Large intestine (tissue), 3 donors: ENCODE measurements around the gene NCAM1. TPM values are rescaled to one million over a fixed set of nuclear protein-coding genes. Genes with fewer than 3 reads are reported as not detected.

Experiments
- DNase-seq, 2 donors: peaks; one replicate each; pipeline versions ENCODE4 v3.0.0 to v3.0.0-alpha.2; 2013
- H3K27ac ChIP-seq: one replicate; pipeline ENCODE4 v1.5.1; 2013; ENCODE audit warnings: low read length
- H3K27me3 ChIP-seq: 2 replicates; pipeline ENCODE4 v1.6.1; 2013; ENCODE audit warnings: low read length; ENCODE audit not compliant: control insufficient read depth, insufficient read depth
- H3K36me3 ChIP-seq: 2 replicates; pipeline ENCODE4 v1.6.1; 2013; ENCODE audit warnings: low read length; ENCODE audit not compliant: control insufficient read depth, insufficient read depth
- H3K4me1 ChIP-seq: one replicate; pipeline ENCODE4 v1.6.1; 2013; ENCODE audit warnings: low read length; ENCODE audit not compliant: control insufficient read depth, insufficient read depth
- H3K4me3 ChIP-seq: one replicate; pipeline ENCODE4 v1.5.1; 2013; ENCODE audit warnings: low read length
- H3K9me3 ChIP-seq: one replicate; pipeline ENCODE4 v1.6.1; 2013; ENCODE audit warnings: mild to moderate bottlenecking, low read depth, low read length, moderate library complexity; ENCODE audit not compliant: control insufficient read depth
- WGBS: methylation state at CpG from one replicate; pipeline ENCODE4 v1.1.5; 2013; ENCODE audit warnings: low lambda C conversion rate; ENCODE audit not compliant: insufficient coverage; 5-methylcytosine and 5-hydroxymethylcytosine counted together
- polyA plus RNA-seq: library from polyadenylated mRNA; unstranded; fragments of 120-200 nt; gene quantifications from one replicate; pipeline ENCODE4 v1.2.1, GENCODE V29; 2013

The NCAM1 gene
- polyA plus RNA-seq, 1 donor, result 63.0 TPM

DNA sequence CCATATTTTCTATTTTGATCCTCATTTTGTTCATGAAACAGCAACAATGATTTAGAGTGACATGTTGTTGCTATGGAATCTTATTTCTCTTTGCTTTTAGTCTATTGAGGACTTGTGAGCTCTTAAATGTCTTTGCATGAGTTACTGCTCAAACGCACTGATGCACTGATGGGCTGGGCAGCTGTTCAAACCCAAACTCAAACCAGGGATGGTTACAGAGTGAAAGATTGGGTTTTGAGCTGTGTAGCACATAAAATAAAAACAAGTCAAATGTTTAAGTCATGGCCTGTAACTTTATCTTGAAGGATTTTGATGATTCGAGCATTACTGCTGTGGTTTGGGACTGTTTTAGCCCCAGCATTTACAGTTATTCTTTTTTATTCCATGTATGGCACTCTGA is 20.1 kb upstream of the NCAM1 start:
- Histone ChIP-seq H3K4me3 (no peak overlapping the region), H3K36me3 (no peaks in the 10 kb centered on the region), H3K27me3 (no peaks in the 10 kb centered on the region), H3K9me3 (no peaks in the 10 kb centered on the region), H3K4me1 (no peaks in the 10 kb centered on the region), H3K27ac (no peak overlapping the region)
- no CpG with 5 or more reads among the region's 2 CpGs for WGBS
- DNase-seq, result no peak

DNA sequence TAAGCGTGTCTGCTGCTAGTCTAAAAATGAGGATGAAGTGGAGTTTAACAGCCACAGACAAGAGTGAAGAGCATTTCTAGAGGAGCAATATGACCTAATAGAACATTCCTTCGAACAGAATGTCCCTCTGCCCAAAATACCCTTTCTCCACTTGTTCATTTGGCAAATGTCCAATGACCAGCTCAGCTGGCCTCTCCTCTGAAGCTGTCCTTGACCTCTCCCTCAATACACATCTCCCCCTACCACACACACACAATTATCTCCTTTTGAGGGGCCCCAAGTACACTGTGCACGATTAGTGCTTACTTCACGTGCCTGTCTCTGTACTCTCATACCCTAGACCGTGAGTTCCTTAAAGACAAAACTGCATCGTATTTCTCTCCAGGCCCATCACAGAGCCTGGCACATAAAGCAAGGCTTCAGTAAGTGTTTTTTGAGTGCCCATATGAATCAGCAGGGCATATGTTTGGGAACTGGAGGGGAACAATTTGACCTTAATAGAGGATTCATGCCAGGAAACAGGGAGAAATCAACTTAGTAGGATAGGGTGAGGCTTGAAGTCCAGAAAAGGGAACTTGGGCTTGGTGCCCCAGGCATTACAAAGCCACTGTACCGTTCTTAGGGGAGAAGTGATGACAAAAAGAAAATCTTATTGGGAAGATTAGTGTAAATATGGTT is 18.1 kb upstream of the NCAM1 start:
- no peak overlapping the region for H3K27ac ChIP-seq

DNA sequence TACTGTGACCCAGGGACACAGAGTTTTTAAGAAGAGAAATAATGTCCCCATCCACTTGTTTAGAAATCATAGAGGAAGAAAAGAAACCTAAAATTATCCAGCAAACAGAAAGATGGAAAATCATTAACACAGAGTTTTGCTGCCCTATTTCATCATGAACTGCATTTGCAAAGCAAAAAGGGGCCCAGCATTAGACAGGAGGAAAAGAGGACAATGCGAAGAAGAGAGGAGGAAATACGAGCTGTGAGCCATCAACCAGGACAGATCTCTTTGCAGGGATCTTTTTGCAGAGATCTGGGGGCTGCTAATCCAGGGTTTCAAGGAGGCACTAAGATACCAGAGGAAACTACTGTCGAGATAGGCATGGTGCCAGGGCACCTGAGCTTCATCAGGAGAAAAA is 14.4 kb upstream of the NCAM1 start:
- no peaks in the 10 kb centered on the region for H3K9me3 ChIP-seq
- no peaks in the 10 kb centered on the region for H3K36me3 ChIP-seq
- H3K27ac ChIP-seq, result no peak overlapping the region
- H3K27me3 ChIP-seq, result peaks cover 3% of the 10 kb centered on the region
- no peak for DNase-seq
- WGBS, result no CpG with 5 or more reads among the region's 3 CpGs
- no peaks in the 10 kb centered on the region for H3K4me1 ChIP-seq
- no peak overlapping the region for H3K4me3 ChIP-seq

More for the DNA sequence above, 18.1 kb upstream of the NCAM1 start:
- DNase-seq, result no peak
- Histone ChIP-seq H3K36me3 (no peaks in the 10 kb centered on the region), H3K4me3 (no peak overlapping the region), H3K27me3 (no peaks in the 10 kb centered on the region), H3K9me3 (no peaks in the 10 kb centered on the region), H3K4me1 (no peaks in the 10 kb centered on the region)
- 62% methylated on average over 1 of the region's 7 CpGs for WGBS

DNA sequence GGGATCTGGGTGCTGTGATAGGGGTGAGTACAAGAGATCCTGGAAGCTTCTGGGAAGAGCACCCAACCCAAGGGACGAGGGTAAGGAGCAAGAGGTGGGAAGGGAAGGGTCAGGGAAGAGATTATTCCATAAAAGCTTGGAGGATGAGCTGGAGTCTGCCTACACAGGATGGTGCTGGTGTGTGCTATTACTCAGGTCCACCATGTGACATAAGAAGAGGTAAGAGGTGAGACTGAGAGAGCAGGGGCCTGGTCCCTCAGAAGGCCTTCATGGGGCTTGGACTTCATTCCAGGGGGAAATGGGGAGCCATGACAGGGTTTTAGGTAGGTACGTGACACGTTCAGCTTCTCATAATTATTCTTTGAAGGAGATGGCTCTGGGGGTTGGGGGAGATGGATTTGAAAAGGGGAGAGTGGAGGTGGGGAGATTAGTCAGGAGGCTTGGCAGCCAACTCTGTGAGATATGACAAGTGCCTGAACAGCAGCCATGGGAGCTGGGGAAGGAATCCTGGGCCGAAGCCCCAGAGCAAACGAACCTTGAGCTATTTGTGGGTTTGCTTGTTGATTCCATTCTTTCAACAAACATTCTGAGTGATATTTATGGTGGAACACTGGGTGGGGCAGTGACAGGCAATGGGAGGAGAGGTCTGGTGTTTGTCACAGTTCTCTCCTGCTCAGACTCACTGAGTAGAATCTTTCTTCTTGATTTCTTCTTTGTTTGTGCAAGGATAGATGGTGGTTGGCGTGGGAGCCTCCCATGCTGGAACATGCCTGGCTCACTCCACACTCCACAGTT is 11.2 kb upstream of the NCAM1 start:
- no CpG with 5 or more reads among the region's 6 CpGs for WGBS
- Histone ChIP-seq H3K36me3 (no peaks in the 10 kb centered on the region), H3K27ac (no peak overlapping the region)

DNA sequence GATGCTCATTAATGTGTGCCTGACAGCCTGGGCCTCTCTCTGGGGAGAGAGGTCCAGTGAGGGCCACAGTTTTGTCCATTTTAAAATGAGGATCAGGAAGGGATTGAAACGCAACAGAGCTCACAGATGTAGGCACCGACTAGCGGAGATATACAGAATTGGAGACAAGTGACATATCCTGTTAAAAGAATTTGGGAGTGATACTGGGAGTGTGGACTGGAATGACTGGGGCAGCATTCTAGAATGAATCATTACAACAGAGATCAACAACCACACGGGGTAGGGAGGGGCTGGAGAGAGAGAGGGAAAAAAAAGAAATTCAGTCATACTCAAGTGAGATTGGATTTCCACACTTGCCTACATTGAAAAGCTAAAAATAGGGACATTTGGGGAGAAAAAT is 2.5 kb upstream of the NCAM1 start:
- H3K9me3 ChIP-seq, result peaks cover 2% of the 10 kb centered on the region
- no peak overlapping the region for H3K27ac ChIP-seq
- 17% methylated on average over 1 of the region's 4 CpGs for WGBS
- H3K4me3 ChIP-seq, result no peak overlapping the region
- H3K4me1 ChIP-seq, result peaks cover 4% of the 10 kb centered on the region
- peaks cover 57% of the 10 kb centered on the region for H3K27me3 ChIP-seq
- H3K36me3 ChIP-seq, result no peaks in the 10 kb centered on the region
- no peak for DNase-seq

More for the DNA sequence above, 11.2 kb upstream of the NCAM1 start:
- peaks cover 3% of the 10 kb centered on the region for H3K27me3 ChIP-seq
- no peaks in the 10 kb centered on the region for H3K4me1 ChIP-seq
- H3K4me3 ChIP-seq, result no peak overlapping the region
- no peak for DNase-seq
- H3K9me3 ChIP-seq, result no peaks in the 10 kb centered on the region

DNA sequence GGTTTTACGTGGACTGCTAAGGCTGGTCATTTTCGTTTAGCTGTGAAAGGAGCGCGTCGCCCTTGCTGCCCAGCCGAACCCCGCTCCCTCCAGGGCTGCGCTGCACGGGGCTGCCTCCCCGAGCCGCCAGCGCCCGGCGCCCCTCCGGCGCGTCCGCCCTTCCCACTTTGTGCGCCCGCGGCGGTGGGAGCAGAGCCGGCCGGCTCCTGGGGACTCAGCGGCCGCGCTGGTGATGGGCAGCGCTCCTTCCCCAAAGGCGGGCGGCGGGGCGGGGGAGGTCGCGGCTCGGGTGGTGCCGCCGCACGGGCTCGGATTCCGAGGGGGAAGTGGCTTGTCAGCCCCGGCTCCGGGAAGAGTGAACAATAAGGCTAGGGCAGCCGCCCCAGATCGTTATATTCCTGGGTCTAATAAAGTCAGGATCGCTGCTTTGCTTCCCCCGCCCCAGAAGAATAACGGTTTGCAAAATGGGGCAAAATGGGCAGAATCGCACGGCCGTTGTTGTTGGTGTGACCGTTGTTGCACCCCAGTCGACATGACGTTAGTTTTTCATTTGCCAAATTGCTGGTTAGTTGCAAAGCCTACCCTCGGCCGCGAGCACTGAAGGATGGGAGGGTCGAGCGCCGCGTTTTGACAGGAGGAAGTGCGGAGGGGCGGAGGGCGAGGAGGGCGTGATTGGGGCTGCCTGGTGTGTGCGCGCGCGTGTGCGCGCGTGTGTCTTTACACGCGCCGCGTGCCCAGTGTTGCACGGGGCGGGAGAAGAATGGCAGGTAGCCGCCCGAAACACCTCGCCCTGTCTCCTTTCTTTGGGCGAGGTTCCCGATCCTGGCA is 745 bp downstream of the NCAM1 start:
- H3K4me3 ChIP-seq, result peak overlapping the region; percentile 61
- no CpG with 5 or more reads among the region's 82 CpGs for WGBS
- DNase-seq, result peak; percentile 9 to 28
- peaks cover 2% of the 10 kb centered on the region for H3K9me3 ChIP-seq
- H3K27me3 ChIP-seq, result peaks cover 67% of the 10 kb centered on the region
- peaks cover 4% of the 10 kb centered on the region for H3K4me1 ChIP-seq
- H3K36me3 ChIP-seq, result no peaks in the 10 kb centered on the region
- H3K27ac ChIP-seq, result peak overlapping the region; percentile 42

DNA sequence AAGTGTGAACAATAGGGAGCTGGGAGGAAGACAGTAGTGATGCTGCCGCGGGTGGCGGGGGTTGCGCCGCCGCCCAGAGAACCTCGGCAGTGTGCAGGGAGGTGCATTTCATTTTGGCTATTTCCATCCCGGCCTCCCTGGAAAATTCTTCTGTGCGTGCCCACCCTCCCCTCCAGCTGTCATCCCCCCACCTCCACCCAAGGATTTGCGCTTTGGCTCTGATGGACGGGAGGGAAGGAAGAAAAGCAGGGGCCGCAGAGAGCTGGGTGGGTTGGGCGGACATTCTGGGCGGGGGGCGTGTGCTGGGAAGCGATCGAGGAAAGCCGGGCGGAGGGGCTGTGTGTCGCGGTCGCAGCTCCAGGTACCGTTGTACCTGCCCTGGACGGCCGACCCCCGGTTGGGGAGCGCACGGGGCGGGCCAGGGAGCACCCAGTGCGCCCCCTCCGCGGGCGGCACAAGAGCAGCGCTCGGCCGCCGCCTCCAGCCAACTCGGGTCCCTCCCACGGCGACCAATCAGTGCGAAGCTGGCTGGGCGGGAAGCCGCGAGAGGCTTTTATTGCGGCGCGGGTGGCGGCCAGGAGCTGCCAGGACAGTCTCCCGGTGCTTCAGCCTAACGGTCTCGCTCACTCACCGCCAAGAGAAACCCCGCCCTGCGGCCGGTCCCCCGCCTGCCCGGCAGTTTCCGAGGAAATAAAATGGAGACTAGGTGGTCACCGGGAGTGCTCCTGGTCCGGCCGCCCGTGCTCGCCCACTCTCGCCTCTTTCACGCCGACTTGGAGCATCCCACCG is 1.6 kb downstream of the NCAM1 start:
- peaks cover 63% of the 10 kb centered on the region for H3K27me3 ChIP-seq
- H3K9me3 ChIP-seq, result peaks cover 2% of the 10 kb centered on the region
- peaks cover 4% of the 10 kb centered on the region for H3K4me1 ChIP-seq
- DNase-seq, result peak; percentile 9 to 38
- H3K4me3 ChIP-seq, result peak overlapping the region; percentile 61
- H3K36me3 ChIP-seq, result no peaks in the 10 kb centered on the region
- no CpG with 5 or more reads among the region's 67 CpGs for WGBS
- H3K27ac ChIP-seq, result peak overlapping the region; percentile 40

DNA sequence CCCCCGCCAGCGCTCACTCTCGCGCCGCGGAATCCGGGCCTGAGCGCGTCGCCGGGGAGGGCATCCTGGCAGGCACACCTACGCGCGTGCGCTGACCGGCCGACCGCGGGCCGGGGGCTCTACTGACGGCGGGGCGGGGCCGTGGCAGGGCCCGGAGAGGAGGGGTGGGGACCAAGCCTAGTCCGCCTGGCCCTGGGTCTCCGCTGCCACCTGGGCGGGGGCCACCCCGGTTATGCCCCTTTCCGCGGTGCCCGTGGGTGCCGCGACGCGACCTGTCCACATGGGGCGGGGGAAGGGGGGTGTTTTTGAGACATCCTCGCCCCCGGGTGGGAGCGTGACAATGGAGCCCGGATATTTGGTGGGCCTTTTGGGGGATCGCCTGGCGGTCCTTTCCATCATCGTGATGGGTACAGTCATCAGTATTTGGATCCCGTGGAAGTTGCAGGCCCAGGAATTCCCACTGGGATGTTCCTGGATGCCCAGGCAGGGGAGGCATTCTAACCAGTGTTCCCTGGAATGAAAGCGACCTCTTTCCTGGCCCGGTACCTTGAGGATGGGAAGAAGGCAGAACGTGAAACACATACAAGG is 2.2 kb downstream of the NCAM1 start:
- Histone ChIP-seq H3K4me3 (peak overlapping the region; percentile 61), H3K27ac (peak overlapping the region; percentile 23), H3K27me3 (peaks cover 58% of the 10 kb centered on the region), H3K4me1 (peaks cover 4% of the 10 kb centered on the region), H3K36me3 (no peaks in the 10 kb centered on the region), H3K9me3 (peaks cover 2% of the 10 kb centered on the region)
- 17% methylated on average over 1 of the region's 48 CpGs for WGBS
- DNase-seq, result no peak

DNA sequence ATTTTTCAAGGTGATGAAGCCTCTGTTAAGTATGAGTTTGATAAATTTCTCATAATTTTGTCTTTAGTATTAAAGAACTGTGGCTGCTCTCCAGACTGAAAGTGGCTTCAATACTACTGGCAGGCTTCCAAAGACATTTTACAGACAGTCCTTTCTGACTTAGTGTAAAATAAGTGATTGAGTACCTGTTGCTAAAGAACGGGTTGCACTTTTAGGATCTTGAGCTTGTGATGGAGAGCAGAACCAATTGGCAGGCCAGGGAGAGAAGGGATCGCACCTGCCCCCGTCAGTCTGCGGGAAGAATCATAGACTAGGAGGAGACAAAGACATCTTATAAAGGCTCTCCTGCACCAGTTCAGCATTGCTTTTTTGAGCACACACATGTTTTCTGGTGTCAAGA is 4.4 kb downstream of the NCAM1 start:
- H3K36me3 ChIP-seq, result no peaks in the 10 kb centered on the region
- peaks cover 2% of the 10 kb centered on the region for H3K9me3 ChIP-seq
- no peak overlapping the region for H3K27ac ChIP-seq
- no peak overlapping the region for H3K4me3 ChIP-seq
- WGBS, result no CpG with 5 or more reads among the region's 4 CpGs
- peaks cover 47% of the 10 kb centered on the region for H3K27me3 ChIP-seq
- peaks cover 4% of the 10 kb centered on the region for H3K4me1 ChIP-seq
- no peak for DNase-seq
